Measurements from ENCODE around the gene PARP14. TPM values are rescaled to one million over a fixed set of nuclear protein-coding genes. Genes with fewer than 3 reads are reported as not detected.

PARP14 gene
- polyA plus RNA-seq, 3 donors: 16.4 to 30.1 (median 28.5) TPM

DNA sequence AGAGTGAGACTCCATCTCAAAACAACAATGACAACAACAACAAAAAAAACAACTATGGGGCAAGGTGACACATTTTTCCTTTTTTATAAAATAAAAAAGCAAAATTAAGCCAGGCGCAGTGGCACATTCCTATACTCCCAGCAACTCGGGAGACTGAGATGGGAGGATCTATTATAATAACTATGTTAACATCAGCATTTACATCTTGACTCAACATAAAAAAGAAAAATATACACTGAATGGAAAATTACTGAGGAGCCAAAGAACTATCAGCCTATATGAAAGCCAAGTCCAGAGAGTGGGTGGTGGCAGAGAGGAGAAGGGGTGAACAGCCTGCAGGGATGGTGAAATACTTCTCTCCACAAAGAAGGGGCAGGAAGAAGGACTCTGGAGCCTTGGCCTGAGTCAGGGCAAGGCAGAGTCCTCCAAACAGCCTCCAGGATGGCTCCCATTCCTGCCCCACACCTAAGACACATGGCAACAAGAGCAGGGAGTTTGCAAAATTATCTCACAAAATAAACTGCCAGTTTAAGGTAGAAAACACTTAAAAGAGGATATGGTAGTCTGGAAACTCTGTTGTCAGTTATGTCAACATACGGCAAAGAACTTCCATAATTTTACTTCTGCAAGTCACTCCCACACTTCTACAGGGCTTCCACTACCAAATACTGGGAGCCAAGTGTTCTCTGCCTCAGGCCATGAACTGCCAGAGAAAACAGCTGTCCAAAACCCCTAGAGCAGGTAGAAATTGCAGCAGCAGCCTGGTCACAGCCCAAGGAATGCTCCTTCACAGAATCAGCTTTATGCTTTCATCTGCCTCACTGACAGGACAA, 87.1 kb downstream of the PARP14 start:
- DNase-seq: no peak

- no peak for DNase-seq
These were observed 90.0 kb downstream of the PARP14 start for GRCh38 chr3:122770521-122771202.

GRCh38 chr3:122772827-122773226, 92.2 kb downstream of the PARP14 start:
- no peak for DNase-seq

- DNase-seq: no peak
These were observed 93.4 kb downstream of the PARP14 start for GRCh38 chr3:122773944-122774509.

DNA sequence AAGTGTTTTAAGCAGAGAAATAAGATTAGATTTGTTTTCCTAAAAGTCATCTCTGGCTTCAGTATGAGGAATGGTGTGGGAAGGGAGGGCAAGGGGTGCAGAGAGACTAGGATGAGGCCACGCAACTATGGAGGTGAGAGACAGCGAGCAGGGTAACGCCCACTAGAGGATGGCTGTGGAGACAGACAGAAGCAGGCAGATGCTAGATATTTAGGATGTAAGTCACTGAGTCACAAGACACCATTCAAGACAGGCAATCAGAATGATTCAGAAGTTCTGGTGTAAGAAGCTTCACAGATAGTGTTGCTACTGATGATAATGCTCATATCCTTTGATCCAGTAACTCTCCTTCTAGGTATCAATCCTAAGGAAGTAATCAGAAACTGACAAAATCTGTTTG, 93.9 kb downstream of the PARP14 start:
- DNase-seq: no peak

DNA sequence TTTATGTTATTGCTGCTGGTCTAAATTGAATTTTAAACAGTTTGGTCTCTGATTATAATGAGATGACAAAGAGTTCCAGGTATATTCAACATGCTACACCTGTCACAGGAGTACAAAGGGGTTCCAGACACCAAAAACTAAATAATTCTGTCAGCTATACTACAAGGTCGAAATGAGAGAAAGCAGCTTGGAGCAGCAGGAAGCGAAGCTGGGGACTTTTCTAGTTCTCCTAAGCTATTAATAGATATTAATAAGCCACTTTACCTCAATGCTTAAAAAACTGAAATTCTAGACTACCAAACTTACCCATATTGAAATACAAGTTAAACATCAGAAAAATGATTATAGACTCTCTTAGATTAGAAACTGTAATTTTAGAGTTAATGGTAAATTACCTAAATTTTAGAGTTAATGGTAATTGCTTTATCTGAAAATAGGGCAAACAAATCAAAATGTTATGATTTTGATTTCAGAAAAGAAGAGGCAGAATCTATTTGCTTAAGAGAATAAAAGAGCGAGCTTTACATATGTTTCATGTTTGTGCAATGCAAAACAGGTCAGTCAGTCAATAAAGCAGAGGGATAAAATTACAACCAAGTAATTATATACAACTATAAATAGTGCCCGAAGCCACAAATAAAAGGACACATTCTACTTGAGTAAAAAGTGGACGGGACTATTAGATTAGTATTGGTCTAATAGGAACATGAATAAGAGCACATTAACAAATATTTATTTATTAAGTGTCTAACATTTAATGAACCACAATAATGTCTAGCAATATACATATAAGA, 96.2 kb downstream of the PARP14 start:
- DNase-seq: no peak

- DNase-seq: no peak
These were observed 96.9 kb downstream of the PARP14 start for GRCh38 chr3:122777563-122777962.

Other genes with a start within 250 kb of the PARP14 start
- gene KPNA1, start 165.9 kb upstream of the PARP14 start, polyA plus RNA-seq (ENCODE audit: insufficient read length in 3 of 3): 10 to 100 TPM; 41.8 to 49.0 (median 47.5) TPM
- gene PARP9, start 116.5 kb upstream of the PARP14 start, polyA plus RNA-seq (ENCODE audit: insufficient read length in 3 of 3): 10 to 100 TPM; 14.3 to 18.6 (median 14.5) TPM
- gene DTX3L, start 116.5 kb upstream of the PARP14 start, polyA plus RNA-seq (ENCODE audit: insufficient read length in 3 of 3): 10 to 100 TPM; 10.6 to 16.4 (median 12.6) TPM
- under 1 TPM; 0.27 to 0.43 (median 0.36) TPM for gene PARP15, start 103.2 kb upstream of the PARP14 start, polyA plus RNA-seq (ENCODE audit: insufficient read length in 3 of 3)
- 10 to 100 TPM in 2 of 3 donors, 1 to 10 TPM in 1; 9.5 to 15.3 (median 13.6) TPM for gene HSPBAP1, start 113.0 kb downstream of the PARP14 start, polyA plus RNA-seq (ENCODE audit: insufficient read length in 3 of 3)
- gene SLC49A4, start 114.2 kb downstream of the PARP14 start, polyA plus RNA-seq (ENCODE audit: insufficient read length in 3 of 3): 10 to 100 TPM; 13.5 to 16.3 (median 14.2) TPM

Measured in renal pelvis (tissue), 4 donors.